ENCODE measurements around the gene PCBP3. TPM values are rescaled to one million over a fixed set of nuclear protein-coding genes. Genes with fewer than 3 reads are reported as not detected.
"Not testable (repeated sequence)": the region's sequence is repeated elsewhere in the genome, so short reads cannot be mapped to it uniquely, and the experiment has no call there.

The PCBP3 gene
- total RNA-seq, 2 donors from 2014 or later: 2.3 to 2.5 TPM

DNA sequence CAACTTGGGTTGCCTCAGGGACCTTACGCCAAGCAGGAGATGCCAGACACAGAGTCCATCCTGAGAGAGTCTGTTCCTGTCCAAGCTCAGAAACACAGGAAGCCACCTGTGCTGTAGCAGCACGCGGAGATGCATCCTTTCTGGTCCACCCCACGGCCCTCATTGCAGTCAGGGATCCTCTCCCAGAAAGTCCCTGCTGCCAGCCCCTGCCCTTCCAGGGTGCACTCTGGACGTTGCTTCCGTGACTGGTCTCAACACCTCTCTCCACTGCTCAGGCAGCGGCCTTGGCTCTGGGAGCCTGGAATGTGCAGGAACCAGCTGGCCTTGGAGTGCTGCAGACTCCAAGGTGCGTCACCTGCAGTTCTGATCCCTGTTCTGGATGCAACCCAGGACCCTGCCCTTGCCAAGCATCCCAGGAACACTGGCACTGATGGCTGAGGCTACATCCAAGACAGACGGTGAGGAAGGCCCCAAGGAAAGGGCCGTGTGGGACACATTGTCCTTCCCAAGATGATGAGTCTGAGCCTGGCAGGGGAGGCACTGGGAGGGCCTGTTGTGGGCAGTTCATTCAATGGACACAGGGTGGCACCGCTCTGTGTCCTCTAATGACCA, 316.4 kb downstream of the PCBP3 start:
- ATAC-seq (no peak), DNase-seq (no peak)
- intact Hi-C loops (cut with DNase I, micrococcal nuclease): no loop called here

GRCh38 chr21:45961408-45961807, 317.9 kb downstream of the PCBP3 start:
- ATAC-seq; intact Hi-C loops (cut with DNase I, micrococcal nuclease); DNase-seq: not testable (repeated sequence)

GRCh38 chr21:45962531-45963231, 319.2 kb downstream of the PCBP3 start:
- ATAC-seq (no peak), DNase-seq (no peak)
- intact Hi-C loops (cut with DNase I, micrococcal nuclease): no loop called here

- ATAC-seq (no peak), DNase-seq (no peak)
- intact Hi-C loops (cut with DNase I, micrococcal nuclease): no loop called here
These were observed 319.7 kb downstream of the PCBP3 start for GRCh38 chr21:45963232-45963570.

DNA sequence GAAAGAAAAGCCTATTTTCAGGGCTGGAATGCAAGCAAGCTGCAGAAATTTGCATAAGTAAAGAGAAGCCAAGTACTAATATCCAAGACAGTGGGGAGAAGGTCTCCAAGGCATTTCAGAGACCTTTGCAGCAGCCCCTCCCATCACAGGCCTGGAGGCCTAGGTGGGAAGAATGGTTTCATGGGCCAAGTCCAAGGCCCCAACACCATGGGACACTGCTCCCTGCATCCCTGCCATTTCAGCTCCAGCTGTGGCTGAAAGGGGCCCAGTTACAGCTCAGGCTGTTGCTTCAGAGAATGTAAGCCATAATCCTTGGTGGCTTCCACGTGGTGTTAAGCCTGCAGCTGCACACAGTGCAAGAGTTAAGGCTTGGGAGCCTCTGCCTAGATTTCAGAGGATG, 321.1 kb downstream of the PCBP3 start:
- intact Hi-C loops (cut with DNase I, micrococcal nuclease): loop anchor here in 1 of 2 donors (5.0 kb wide), 1 partner anchor 138 kb away; no protein-coding TSS in a partner anchor
- ATAC-seq: no peak

DNA sequence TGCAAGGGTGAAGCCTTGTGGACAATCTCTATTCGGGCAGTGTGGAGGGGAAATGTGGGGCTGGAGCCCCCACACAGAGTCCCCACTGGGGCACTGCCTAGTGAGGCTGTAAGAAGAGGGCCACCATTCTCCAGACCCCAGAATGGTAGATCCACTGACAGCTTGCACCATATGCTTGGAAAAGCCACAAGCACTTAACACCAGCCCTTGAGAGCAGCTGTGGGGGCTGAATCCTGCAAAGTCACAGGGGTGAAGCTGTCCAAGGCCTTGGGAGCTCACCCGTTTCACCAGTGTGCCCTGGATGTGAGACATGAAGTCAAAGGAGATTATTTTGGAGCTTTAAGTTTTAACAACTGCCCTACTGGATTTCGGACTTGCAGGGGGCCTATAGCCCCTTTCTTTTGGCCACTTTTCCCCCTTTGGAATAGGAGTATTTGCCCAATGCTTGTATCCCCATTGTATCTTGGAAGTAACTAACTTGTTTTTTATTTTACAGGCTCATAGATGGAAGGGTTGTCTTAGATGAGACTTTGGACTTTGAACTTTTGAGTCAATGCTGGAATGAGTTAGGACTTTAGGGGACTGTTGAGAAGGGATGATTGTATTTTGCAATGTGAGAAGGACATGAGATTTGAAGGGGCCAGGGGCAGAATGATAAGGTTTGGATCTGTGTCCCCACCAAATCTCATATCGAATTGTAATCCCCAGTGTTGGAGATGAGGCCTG, 321.7 kb downstream of the PCBP3 start:
- no peak for ATAC-seq
- DNase-seq: no peak
- intact Hi-C loops (cut with DNase I, micrococcal nuclease): loop anchor here in 1 of 2 donors (5.0 kb wide), 1 partner anchor 137 kb away; no protein-coding TSS in a partner anchor

More for the DNA sequence above, 321.1 kb downstream of the PCBP3 start:
- DNase-seq: no peak

DNA sequence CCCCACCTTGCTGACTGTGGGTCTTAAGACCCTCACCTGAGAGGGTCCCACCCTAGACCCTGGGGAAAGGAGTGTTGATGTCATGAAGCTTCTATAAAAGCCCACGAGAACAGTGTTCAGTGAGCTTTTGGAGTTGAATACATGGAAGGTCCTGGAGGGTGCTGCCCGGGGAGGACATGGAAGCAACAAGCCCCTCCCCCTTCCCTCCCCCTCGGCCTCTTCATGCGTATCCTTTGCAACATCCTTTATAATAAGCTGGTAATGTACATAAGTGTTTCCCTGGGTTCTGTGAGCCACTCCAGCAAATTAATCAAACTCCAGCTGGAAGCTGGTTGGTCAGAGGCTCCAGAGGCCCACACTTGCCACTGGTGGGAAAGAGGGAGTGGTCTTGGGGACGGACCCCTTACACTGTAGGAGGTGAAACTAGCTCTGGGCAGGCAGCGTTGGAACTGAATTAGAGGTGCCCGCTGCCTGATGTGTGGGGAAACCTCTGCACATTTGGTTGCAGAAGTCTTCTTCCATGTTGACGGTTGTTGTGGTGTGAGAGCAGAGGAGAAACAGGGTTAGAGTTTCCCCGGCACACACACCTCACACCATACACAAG, 323.4 kb downstream of the PCBP3 start:
- no peak for DNase-seq
- intact Hi-C loops (cut with DNase I, micrococcal nuclease): loop anchor here in 1 of 2 donors (5.0 kb wide), 1 partner anchor 135 kb away; no protein-coding TSS in a partner anchor
- no peak for ATAC-seq

GRCh38 chr21:45969921-45970673, 326.6 kb downstream of the PCBP3 start:
- no peak for DNase-seq
- no peak for ATAC-seq
- intact Hi-C loops (cut with DNase I, micrococcal nuclease): loop anchor here in 1 of 2 donors (5.0 kb wide), 1 partner anchor 132 kb away; no protein-coding TSS in a partner anchor

GRCh38 chr21:45970674-45971615, 327.4 kb downstream of the PCBP3 start:
- intact Hi-C loops (cut with DNase I, micrococcal nuclease): no loop called here
- DNase-seq (peak in 1 of 2 donors; percentile 58), ATAC-seq (peak; percentile 63)

GRCh38 chr21:45971616-45972352, 328.3 kb downstream of the PCBP3 start:
- DNase-seq: peak in 1 of 2 donors; percentile 62
- ATAC-seq: no peak
- intact Hi-C loops (cut with DNase I, micrococcal nuclease): no loop called here

DNA sequence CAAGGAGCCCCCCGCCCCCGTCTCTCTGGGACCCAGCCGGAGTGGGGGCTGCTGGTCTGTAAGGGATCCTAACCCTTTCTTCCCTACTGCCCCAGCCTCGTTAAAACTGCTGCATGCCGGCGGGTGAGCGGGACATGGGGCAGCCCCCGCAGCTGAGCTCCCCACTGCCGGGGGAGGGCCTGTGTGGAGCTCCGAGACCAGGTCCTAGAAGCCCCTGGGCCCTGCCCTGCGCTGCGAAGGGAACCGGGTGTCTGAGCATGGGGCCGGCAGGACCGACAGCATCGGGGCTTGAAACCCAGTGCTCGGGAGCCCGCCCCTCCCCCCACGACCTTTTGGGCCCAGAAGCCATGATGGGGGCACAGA, 328.8 kb downstream of the PCBP3 start:
- intact Hi-C loops (cut with DNase I, micrococcal nuclease): no loop called here
- ATAC-seq: no peak
- no peak for DNase-seq

DNA sequence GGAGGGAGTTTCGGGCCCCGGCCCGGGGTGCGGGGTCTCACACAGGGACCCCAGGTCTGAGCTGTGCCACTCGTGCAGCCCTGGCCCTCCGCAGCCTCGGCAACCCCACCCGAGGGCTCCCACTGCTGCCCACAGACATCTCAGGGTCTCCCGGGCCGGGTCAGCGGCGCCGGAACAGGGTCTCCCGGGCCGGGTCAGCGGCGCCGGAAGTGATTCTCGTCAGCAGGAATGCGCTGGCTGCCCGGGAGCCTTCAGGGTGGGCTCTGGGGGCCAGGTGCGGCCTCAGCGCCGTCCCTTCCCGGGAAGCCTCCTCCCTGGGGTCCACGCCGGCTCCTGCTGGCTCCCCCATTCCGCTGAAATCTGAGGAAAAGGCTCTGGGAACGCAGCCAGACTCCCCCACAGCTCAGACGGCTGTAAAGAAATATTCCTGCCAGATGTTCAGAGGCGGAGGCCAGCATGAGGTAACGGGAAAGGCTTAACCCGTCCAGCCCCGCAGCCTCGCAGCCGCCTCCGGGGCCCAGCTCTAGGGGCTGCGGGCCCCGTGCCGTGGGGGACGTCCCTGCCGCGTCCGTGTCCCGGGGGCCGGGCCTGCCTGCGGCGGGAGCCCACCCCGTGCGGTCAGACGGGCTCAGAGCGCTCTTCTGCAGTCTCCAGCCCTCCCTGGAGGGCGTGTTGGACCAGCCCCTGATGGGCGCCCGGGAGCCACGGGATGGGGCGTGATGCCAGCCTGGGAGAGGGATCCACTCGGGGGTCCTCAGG, 329.4 kb downstream of the PCBP3 start:
- intact Hi-C loops (cut with DNase I, micrococcal nuclease): no loop called here
- peak; percentile 54 to 65 for DNase-seq
- peak; percentile 30 for ATAC-seq

DNA sequence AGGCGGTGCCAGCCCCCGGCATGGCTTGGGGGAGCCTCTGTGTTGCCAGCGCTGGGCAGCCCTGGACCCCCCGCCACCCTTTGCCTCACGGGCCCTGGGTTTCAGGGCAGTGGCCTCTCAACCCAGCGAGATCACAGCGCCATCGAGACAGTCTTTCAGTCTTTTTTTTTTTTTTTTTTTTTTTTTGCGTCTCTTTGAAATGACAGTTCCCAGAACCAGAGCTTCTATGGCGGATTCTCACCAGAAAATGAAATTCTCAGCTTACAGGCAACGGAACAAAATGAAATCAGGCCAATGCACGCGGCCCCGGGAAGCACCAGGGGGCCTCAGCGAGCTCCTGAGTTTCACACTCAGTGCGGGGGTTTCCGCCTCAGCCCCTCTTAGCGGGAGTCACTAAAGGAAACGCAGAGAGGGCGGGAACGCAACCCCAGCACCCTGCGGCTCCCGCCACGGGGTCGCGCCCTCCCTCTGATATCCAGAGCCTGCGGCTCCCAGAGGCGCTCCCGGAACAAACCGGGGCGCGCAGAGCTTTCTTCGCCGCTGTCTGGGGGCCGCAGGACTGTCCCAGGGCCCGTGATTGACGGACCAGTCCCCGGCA, 330.0 kb downstream of the PCBP3 start:
- intact Hi-C loops (cut with DNase I, micrococcal nuclease): no loop called here
- ATAC-seq (peak; percentile 41), DNase-seq (peak; percentile 66 to 70)

- ATAC-seq (peak; percentile 25), DNase-seq (peak in 1 of 2 donors; percentile 34)
- intact Hi-C loops (cut with DNase I, micrococcal nuclease): no loop called here
These were observed 330.8 kb downstream of the PCBP3 start for GRCh38 chr21:45974073-45975019.
